Activated gamma-delta T cell (primary cell): ENCODE data around the gene CRELD1.

Source experiments
- DNase-seq: peaks from one replicate; lab custom pipeline; 2025; lab: John Stamatoyannopoulos, UW

Gene CRELD1

GRCh38 chr3:9955611-9956352, 22.1 kb downstream of the CRELD1 start:
- DNase-seq, result no peak

- no peak for DNase-seq
Observed at GRCh38 chr3:9957214-9957613, 23.6 kb downstream of the CRELD1 start.

DNA sequence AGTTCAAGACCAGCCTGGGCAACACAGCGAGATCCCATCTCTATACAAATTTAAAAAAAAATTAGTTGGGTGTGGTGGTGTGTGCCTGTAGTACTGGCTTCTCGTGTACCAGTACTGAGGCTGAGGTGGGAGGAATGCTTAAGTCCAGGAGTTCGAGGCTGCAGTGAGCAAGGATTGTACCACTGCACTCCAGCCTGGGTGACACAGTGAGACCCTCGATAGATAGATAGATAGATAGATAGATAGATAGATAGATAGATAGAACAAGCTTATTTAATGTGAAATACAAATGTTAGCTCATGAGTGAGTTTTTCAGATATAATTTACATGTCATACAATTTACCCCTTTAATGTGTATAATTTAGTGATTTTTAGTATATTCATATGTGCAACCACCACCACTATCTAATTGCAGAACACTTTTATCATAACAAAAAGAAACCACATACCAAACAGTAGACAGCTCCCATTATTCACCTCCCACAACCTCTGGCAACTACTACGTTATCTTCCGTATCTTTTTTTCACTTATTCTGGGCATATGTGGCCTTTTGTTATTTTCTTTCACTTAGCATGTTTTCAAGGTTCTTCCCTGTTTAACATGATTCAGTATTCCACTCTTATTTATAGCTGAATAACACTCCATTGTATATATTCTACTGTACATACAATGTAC, 31.7 kb downstream of the CRELD1 start:
- no peak for DNase-seq

DNA sequence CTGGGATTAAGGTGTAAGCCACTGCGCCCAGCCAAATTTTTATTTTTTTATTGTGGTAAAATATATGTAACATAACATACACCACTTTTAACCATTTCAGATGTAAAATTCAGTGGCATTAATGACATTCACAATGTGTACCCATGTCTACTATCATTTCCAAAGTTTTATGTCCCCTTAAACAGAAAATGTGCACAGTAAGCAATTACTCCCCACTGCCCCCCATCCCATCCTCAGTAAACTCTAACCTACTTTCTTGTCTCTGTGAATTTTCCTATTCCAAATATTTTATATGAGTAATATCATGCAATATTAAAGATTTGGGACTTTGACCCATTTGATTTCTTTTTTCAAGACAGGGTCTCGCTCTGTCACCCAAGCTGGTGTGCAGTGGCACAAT, 33.2 kb downstream of the CRELD1 start:
- DNase-seq, result no peak

DNA sequence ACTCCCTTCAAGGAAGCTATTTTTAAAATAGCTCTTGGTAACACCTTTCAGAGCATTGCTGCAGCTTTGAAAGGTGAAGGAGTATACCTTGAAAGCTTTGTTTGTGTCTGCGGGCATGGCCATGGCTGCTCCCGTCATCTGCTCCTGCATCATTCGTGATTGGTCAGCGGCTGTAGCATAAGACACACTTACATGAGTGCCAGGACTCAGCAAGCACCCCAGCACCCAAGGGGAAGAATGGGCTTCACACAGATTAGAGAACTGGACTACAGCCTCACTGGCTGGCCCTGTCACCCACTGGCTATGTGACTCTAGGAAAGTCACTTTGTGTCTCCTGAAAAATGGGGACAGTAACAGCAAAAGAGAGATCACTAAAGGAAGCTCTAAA, 36.0 kb downstream of the CRELD1 start:
- DNase-seq, result no peak

DNA sequence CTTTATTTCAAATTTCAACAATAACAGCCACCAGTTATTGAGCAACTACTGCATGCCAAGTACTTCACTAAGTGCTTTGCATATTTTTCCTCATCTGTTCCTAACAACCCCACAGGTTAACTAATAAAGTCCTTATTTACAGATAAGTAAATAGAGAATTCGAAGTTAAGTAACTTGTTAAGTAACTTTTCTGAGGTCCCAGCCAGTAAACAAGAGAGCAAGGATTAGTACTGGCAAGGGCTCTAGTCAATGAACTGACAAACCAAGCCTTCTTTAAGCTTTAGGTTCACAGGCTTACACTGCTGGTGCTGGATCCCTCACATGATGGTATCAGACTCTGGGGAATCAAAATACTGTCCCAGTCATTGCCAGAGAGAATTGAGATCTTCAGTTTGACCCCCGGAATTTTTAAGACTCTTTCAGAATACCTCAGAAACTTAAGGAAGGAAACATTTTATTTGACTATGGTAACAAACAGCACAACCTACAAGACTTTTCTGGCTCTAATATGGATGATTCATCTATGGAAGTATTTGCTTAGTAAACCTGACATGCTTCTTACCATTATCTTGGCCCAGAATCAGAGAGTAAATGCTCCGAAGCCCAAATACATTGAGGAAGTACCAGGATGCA, 36.5 kb downstream of the CRELD1 start:
- DNase-seq, result no peak

- DNase-seq, result no peak
Observed at GRCh38 chr3:9976721-9977709, 43.4 kb downstream of the CRELD1 start.

DNA sequence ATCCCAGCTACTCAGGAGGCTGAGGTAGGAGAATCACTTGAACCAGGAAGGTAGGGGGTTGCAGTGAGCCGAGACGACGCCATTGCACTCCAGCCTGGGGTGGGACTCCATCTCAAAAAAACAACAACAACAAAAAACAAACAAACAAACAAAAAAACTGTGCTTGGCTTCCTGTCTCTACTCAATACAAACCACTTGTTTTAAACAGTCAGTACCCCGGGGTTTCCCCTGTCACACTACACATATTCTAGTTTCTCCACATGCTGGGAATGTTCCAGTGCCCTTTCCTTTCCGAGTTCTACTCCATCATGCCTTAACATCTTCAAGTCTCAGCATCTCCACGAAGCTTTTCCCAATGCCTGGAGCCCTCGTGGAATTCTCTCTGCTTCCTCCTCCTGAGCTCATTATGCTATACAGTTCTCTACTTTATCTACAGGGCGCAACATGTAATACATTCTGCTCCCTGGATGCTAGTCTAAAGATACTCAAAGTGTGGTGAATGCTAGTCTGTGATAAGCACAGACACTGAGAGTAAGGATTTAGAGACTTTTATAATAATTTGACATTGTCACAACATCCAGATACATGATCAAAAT, 45.2 kb downstream of the CRELD1 start:
- DNase-seq, result no peak

- no peak for DNase-seq
Observed at GRCh38 chr3:9980251-9980650, 46.6 kb downstream of the CRELD1 start.

- no peak for DNase-seq
Observed at GRCh38 chr3:9986230-9986725, 52.6 kb downstream of the CRELD1 start.

DNA sequence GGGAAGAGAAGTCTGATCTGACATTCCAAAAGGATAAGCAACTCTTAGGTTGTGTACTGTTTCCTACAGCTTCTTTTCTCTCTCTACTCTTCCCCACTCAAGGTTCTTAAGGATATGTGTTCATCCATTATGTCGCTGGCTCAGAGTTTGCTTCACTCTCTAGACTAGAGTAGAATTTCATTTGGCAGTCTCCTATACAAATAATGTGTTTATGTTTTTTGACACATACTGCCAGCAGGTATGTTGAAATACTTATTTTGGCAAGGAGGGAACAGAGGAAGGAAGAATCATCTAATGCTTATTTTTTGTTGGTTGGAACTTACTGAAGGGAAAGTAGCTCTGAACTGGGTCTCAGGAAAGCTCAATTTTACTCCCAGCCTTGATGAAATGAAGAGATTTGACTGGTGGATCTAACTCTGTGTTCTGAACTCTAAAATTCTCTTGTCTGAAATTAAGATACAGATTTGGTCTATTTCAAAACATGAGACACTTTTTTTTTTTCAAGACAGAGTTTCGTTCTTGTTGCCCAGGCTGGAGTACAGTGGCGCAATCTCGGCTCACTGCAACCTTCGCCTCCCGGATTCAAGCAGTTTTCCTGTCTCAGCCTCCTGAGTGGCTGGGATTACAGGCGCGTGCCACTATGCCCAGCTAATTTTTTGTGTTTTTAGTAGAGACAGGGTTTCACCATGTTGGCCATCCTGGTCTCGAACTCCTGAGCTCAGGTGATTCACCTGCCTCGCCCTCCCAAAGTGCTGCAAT, 60.6 kb downstream of the CRELD1 start:
- no peak for DNase-seq
